H1 (cell line): ENCODE data around the gene CPED1. TPM values are rescaled to one million over a fixed set of nuclear protein-coding genes. Genes with fewer than 3 reads are reported as not detected.

Experiments
- CTCF ChIA-PET: fragments of 300-600 bp; sonication (Branson Sonifier 250); formaldehyde crosslinking; loops from one replicate; lab custom pipeline; 2021; ENCODE audit not compliant: partially characterized antibody; lab: Charles Lee
- POLR2A ChIA-PET: fragments of 300-600 bp; sonication (Branson Sonifier 250); formaldehyde crosslinking; loops from one replicate; lab custom pipeline; 2021; ENCODE audit warnings: inconsistent platforms; ENCODE audit not compliant: partially characterized antibody; lab: Charles Lee
- DNase-seq, 2 experiments: peaks; one replicate each; pipeline versions ENCODE4 v3.0.0 to v3.0.0-alpha.2; 2010 to 2022; ENCODE audit warnings: low spot score in 2 of 2, low read depth in 1 of 2, mixed read lengths in 1 of 2
- FAIRE-seq: peaks from 2 replicates; lab custom pipeline; 2011; peaks lifted over from hg19 to GRCh38; lab: Jason Lieb, UNC
- H2AFZ ChIP-seq: 2 replicates; pipeline ENCODE4 v1.8.1; 2012; ENCODE audit warnings: low read length, inconsistent platforms
- H2AK5ac ChIP-seq: 2 replicates; pipeline ENCODE4 v1.6.1; 2013; ENCODE audit warnings: low read depth, low read length
- H2BK120ac ChIP-seq: replicated peaks from 2 replicates; pipeline ENCODE3; 2013; ENCODE audit warnings: low read depth, low read length, inconsistent platforms
- H2BK12ac ChIP-seq: 2 replicates; pipeline ENCODE4 v1.6.1; 2013; ENCODE audit warnings: low read depth, low read length
- H2BK15ac ChIP-seq: 2 replicates; pipeline ENCODE4 v1.6.1; 2013; ENCODE audit warnings: low read length
- H2BK20ac ChIP-seq: 2 replicates; pipeline ENCODE4 v1.6.1; 2013; ENCODE audit warnings: low read length
- H2BK5ac ChIP-seq: 2 replicates; pipeline ENCODE4 v1.6.1; 2013; ENCODE audit warnings: low read depth, low read length
- H3K14ac ChIP-seq: 2 replicates; pipeline ENCODE4 v1.6.1; 2013; ENCODE audit warnings: inconsistent platforms; ENCODE audit not compliant: insufficient read length
- H3K18ac ChIP-seq: 2 replicates; pipeline ENCODE4 v1.6.1; 2013; ENCODE audit warnings: low read length; ENCODE audit errors: extremely low read depth
- H3K23ac ChIP-seq: 2 replicates; pipeline ENCODE4 v1.6.1; 2013; ENCODE audit warnings: inconsistent platforms; ENCODE audit not compliant: insufficient read length
- H3K23me2 ChIP-seq: 2 replicates; pipeline ENCODE4 v1.6.1; 2013; ENCODE audit warnings: low read depth, low read length
- H3K27ac ChIP-seq: 2 replicates; pipeline ENCODE4 v1.6.1; 2011; ENCODE audit warnings: low read depth, low read length, inconsistent platforms
- H3K27me3 ChIP-seq, 4 experiments: replicated peaks in 1 of 4; 1 replicate in 1 of 4; 2 replicates in 3 of 4; pipeline versions ENCODE4 v1.6.1 to v1.8.1; 2011 to 2013; ENCODE audit warnings: low read length in 3 of 4, mild to moderate bottlenecking in 3 of 4, inconsistent platforms in 2 of 4, mixed read lengths in 2 of 4, moderate library complexity in 1 of 4; ENCODE audit not compliant: control insufficient read depth in 3 of 4, insufficient read depth in 3 of 4; ENCODE audit errors: extremely low read depth in 1 of 4
- H3K36me3 ChIP-seq, 4 experiments: 2 replicates each; pipeline versions ENCODE4 v1.6.1 to v1.8.1; 2011 to 2013; ENCODE audit warnings: mild to moderate bottlenecking in 4 of 4, low read length in 3 of 4, moderate library complexity in 2 of 4, control low read depth in 1 of 4, inconsistent platforms in 1 of 4; ENCODE audit not compliant: insufficient read depth in 4 of 4, control insufficient read depth in 2 of 4
- H3K4ac ChIP-seq: replicated peaks from 2 replicates; pipeline ENCODE3; 2013; ENCODE audit warnings: low read length, low read depth, mixed read lengths, inconsistent platforms; ENCODE audit not compliant: insufficient read length
- H3K4me1 ChIP-seq, 4 experiments: replicated peaks in 1 of 4; 1 replicate in 1 of 4; 2 replicates in 3 of 4; pipeline versions ENCODE4 v1.6.1 to v1.8.1; 2011 to 2013; ENCODE audit warnings: low read length in 3 of 4, inconsistent platforms in 2 of 4, mixed read lengths in 1 of 4; ENCODE audit not compliant: insufficient read depth in 4 of 4, control insufficient read depth in 3 of 4
- H3K4me2 ChIP-seq, 2 experiments: 2 replicates each; pipeline versions ENCODE4 v1.6.1 to v1.8.1; 2011 to 2013; ENCODE audit warnings: low read depth in 2 of 2, low read length in 2 of 2, control low read depth in 1 of 2, inconsistent platforms in 1 of 2, mild to moderate bottlenecking in 1 of 2; ENCODE audit not compliant: insufficient read depth in 1 of 2
- H3K4me3 ChIP-seq, 4 experiments: fragments of 200-600, 300-600 bp in 1 of 4; sonication (generic), shearing (Covaris generic), sonication (Bioruptor Twin) in 1 of 4; 2 replicates each; pipeline versions ENCODE4 v1.5.1 to v1.8.1; 2011 to 2016; ENCODE audit warnings: low read length in 4 of 4, low read depth in 3 of 4, control low read depth in 2 of 4, inconsistent platforms in 2 of 4, mild to moderate bottlenecking in 2 of 4, mixed read lengths in 1 of 4, moderate library complexity in 1 of 4; ENCODE audit not compliant: insufficient read depth in 2 of 4; ENCODE audit errors: extremely low read depth in 1 of 4
- H3K56ac ChIP-seq: replicated peaks from 2 replicates; pipeline ENCODE3; 2013; ENCODE audit warnings: low read depth, mild to moderate bottlenecking, mixed read lengths, low read length, inconsistent platforms; ENCODE audit not compliant: insufficient read length
- H3K79me1 ChIP-seq: 2 replicates; pipeline ENCODE4 v1.6.1; 2013; ENCODE audit warnings: low read depth, low read length, control low read depth
- H3K79me2 ChIP-seq, 2 experiments: 2 replicates each; pipeline versions ENCODE4 v1.6.1 to v1.8.1; 2012 to 2013; ENCODE audit warnings: low read length in 2 of 2, mild to moderate bottlenecking in 2 of 2, inconsistent platforms in 1 of 2; ENCODE audit not compliant: insufficient read depth in 2 of 2, control insufficient read depth in 1 of 2
- H3K9ac ChIP-seq, 4 experiments: replicated peaks in 1 of 4; 1 replicate in 1 of 4; 2 replicates in 3 of 4; pipeline versions ENCODE4 v1.6.1 to v1.8.1; 2011 to 2013; ENCODE audit warnings: low read depth in 3 of 4, low read length in 3 of 4, control low read depth in 2 of 4, mild to moderate bottlenecking in 2 of 4, moderate library complexity in 2 of 4, inconsistent platforms in 1 of 4; ENCODE audit errors: extremely low read depth in 1 of 4
- H3K9me3 ChIP-seq, 2 experiments: 2 replicates each; pipeline versions ENCODE4 v1.6.1 to v1.8.1; 2012 to 2013; ENCODE audit warnings: mild to moderate bottlenecking in 2 of 2, moderate library complexity in 2 of 2, control low read depth in 1 of 2, inconsistent platforms in 1 of 2, low read depth in 1 of 2, low read length in 1 of 2, mixed read lengths in 1 of 2; ENCODE audit not compliant: insufficient read depth in 2 of 2
- H4K20me1 ChIP-seq, 2 experiments: replicated peaks in 1 of 2; 2 replicates each; pipeline versions ENCODE3 to v1.8.1; 2011 to 2013; ENCODE audit warnings: inconsistent platforms in 2 of 2, low read length in 2 of 2, mild to moderate bottlenecking in 1 of 2; ENCODE audit not compliant: insufficient read depth in 2 of 2, control insufficient read depth in 1 of 2
- H4K5ac ChIP-seq: 2 replicates; pipeline ENCODE4 v1.6.1; 2013; ENCODE audit warnings: low read length, low read depth, mixed read lengths, inconsistent platforms; ENCODE audit not compliant: insufficient read length
- H4K8ac ChIP-seq: 2 replicates; pipeline ENCODE4 v1.8.0; 2013; ENCODE audit warnings: mild to moderate bottlenecking, moderate library complexity, low read length, inconsistent platforms; ENCODE audit not compliant: insufficient read depth; ENCODE audit errors: extremely low read depth
- H4K91ac ChIP-seq: replicated peaks from 2 replicates; pipeline ENCODE3; 2013; ENCODE audit warnings: low read length, mixed read lengths, inconsistent platforms; ENCODE audit not compliant: insufficient read length
- ATF3 ChIP-seq: IDR thresholded peaks from 2 replicates; pipeline ENCODE4 v1.6.1; 2011; ENCODE audit warnings: low read depth, mild to moderate bottlenecking, low read length; ENCODE audit not compliant: insufficient read depth
- CREB1 ChIP-seq: IDR thresholded peaks from 2 replicates; pipeline ENCODE4 v1.6.1; 2012; ENCODE audit warnings: inconsistent platforms
- JUN ChIP-seq: IDR thresholded peaks from 2 replicates; pipeline ENCODE4 v1.6.1; 2011; ENCODE audit warnings: low read depth, mild to moderate bottlenecking, improper control_type of control experiment, low read length
- MAX ChIP-seq: IDR thresholded peaks from 2 replicates; pipeline ENCODE4 v1.6.1; 2012; ENCODE audit warnings: inconsistent platforms
- POU5F1 ChIP-seq: IDR thresholded peaks from 2 replicates; pipeline ENCODE4 v1.6.1; 2011; ENCODE audit warnings: low read depth, mild to moderate bottlenecking, low read length, moderate library complexity
- SIX5 ChIP-seq: IDR thresholded peaks from 2 replicates; pipeline ENCODE4 v1.6.1; 2011; ENCODE audit warnings: mild to moderate bottlenecking, low read depth, low read length
- YY1 ChIP-seq: IDR thresholded peaks from 2 replicates; pipeline ENCODE4 v1.6.1; 2011; ENCODE audit warnings: low read depth, mild to moderate bottlenecking, low read length
- WGBS, 2 experiments: shearing (Covaris generic) in 1 of 2; methylation state at CpG; one replicate each; pipeline versions ENCODE4 v1.1.6 to v1.1.7; 2013 to 2015; ENCODE audit warnings: low lambda C conversion rate in 2 of 2, mixed read lengths in 2 of 2, inconsistent platforms in 1 of 2, low coverage in 1 of 2, missing lambda C conversion rate in 1 of 2; ENCODE audit not compliant: insufficient replicate concordance in 2 of 2, insufficient coverage in 1 of 2, insufficient read length in 1 of 2; ENCODE audit errors: extremely low coverage in 1 of 2, missing lambda C conversion rate in 1 of 2; 5-methylcytosine and 5-hydroxymethylcytosine counted together
- polyA plus RNA-seq, 7 experiments: library from polyadenylated mRNA; depleted of rRNA in 3 of 7; stranded (reverse) in 5 of 7; unstranded in 2 of 7; fragments of >200 nt in 5 of 7; fragments of 200-250 nt in 2 of 7; gene quantifications; 1 replicate in 5 of 7; 2 replicates in 1 of 7; 4 replicates in 1 of 7; pipeline versions ENCODE4 v1.2.1 to v1.2.3, GENCODE V29; 2011 to 2013; ENCODE audit warnings: missing spikeins in 2 of 7, mixed read lengths in 2 of 7
- total RNA-seq: library from RNA; stranded (reverse); fragmentation: NEBNext Ultra II Directional; extraction: Animal tissue kit (Norgen Biotek cat#: 25700); gene quantifications from 2 replicates; pipeline ENCODE4 v1.2.1, GENCODE V29; 2021

CPED1 gene
- total and polyA plus RNA-seq, 2 of the 8 experiments (the other 6 are each of a cell fraction or from before 2014, with no cell fraction given), result 0.08 to 0.39 TPM

GRCh38 chr7:121072826-121073225 lies 84.3 kb downstream of the CPED1 start:
- H2BK20ac ChIP-seq, result no peak overlapping the region
- peaks cover 2% of the 10 kb centered on the region; the same call in 1 of the 2 replicates for H3K23me2 ChIP-seq
- no peak overlapping the region for H3K4ac ChIP-seq
- POLR2A ChIA-PET, result no interaction called here
- H3K56ac ChIP-seq, result no peak overlapping the region
- H2BK12ac ChIP-seq, result no peak overlapping the region
- CTCF ChIA-PET, result interaction anchor here (0.9 to 4.1 kb wide), 3 partner anchors 25 to 85 kb away, joined by 3 to 18 read pairs (median 4); partner anchors contain the start of gene CPED1
- H2AFZ ChIP-seq, result no peak overlapping the region
- no peaks in the 10 kb centered on the region for H4K20me1 ChIP-seq
- no peak overlapping the region for H2BK15ac ChIP-seq
- H2BK120ac ChIP-seq, result no peak overlapping the region
- H4K91ac ChIP-seq, result no peak overlapping the region
- H3K18ac ChIP-seq, result no peak overlapping the region
- no peak overlapping the region for H3K4me2 ChIP-seq
- H3K36me3 ChIP-seq, result no peaks in the 10 kb centered on the region
- no peak for FAIRE-seq
- DNase-seq, result no peak
- H3K27ac ChIP-seq, result no peak overlapping the region
- H2BK5ac ChIP-seq, result no peak overlapping the region
- no peaks in the 10 kb centered on the region for H3K9me3 ChIP-seq
- no peaks in the 10 kb centered on the region for H3K4me1 ChIP-seq
- 94% methylated on average over 2 of the region's 2 CpGs; no CpG with 5 or more reads in 1 of the 2 experiments for WGBS, 2 experiments
- H3K27me3 ChIP-seq, result no peaks in the 10 kb centered on the region
- no peak overlapping the region for H2AK5ac ChIP-seq
- H3K4me3 ChIP-seq, result no peak overlapping the region
- no peak overlapping the region for H4K5ac ChIP-seq
- H3K79me2 ChIP-seq, result no peaks in the 10 kb centered on the region
- H3K9ac ChIP-seq, result no peak overlapping the region
- no peaks in the 10 kb centered on the region for H3K79me1 ChIP-seq
- H3K23ac ChIP-seq, result no peak overlapping the region
- H4K8ac ChIP-seq, result no peak overlapping the region
- no peak overlapping the region for H3K14ac ChIP-seq
- no peak for TF ChIP-seq MAX
- TF ChIP-seq JUN, result no peak
- no peak for TF ChIP-seq POU5F1
- TF ChIP-seq ATF3, result no peak
- no peak for TF ChIP-seq CREB1
- no peak for TF ChIP-seq SIX5
- TF ChIP-seq YY1, result no peak
